Measurements from ENCODE around the gene ZPLD1.
A peak's percentile ranks its signal among the peaks of the same experiment; 100 is the strongest.

ZPLD1 gene

DNA sequence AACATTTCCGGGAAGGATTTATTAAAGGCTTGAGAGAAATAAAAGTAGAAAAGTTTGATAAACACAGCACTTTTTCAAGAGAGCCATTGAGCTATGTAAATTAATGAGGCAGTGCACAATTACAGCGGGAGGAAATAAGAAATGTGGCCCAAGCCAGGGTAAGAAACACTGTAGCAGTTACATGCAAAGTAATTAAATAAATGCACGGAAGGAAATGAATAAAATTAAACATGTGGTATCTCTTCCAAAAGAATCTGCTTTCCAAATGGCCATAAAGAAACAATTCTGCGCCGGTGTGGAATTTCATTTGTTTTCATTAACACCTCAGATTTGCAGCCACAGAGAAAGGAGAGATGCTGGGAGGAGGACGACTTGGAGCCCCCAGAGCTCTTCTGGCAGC, 35.3 kb downstream of the ZPLD1 start:
- DNase-seq (ENCODE audit: low read depth): no peak

DNA sequence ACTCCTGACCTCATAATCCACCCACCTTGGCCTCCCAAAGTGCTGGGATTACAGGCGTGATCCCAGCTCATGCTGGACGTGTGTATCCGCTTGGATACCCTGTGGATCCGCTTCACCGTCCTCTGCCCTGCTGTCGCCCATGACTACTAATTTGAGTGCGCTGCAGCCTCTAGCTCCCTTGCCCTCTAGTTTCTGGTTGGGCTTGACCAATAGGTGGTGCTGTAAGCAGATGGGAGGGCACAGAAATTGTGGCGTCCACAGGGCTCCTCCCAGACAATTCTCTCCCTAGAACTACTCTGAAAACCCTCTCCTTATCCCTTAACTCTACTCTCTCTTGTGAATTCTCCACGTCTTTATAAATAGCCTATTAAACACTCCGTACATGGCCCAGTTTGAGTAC, 36.2 kb downstream of the ZPLD1 start:
- DNase-seq (ENCODE audit: low read depth): no peak

DNA sequence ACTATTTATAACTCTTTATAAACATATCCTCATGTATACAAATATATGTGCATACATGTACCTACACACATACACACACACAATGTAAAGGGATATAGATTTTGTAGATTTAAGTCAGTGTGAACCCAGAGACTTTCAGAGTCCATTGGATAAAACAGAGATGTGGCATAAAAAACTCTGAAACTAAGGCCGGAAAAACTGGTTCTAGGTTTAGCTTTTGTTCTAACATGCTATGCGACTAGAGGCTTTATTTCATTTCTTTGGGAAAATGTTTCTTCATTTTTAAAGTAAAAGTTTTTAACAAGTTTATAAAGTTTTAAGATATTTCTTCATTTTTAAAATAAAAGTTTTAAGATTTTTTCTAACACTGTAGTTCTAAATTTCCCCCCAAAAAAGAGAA, 36.7 kb downstream of the ZPLD1 start:
- no peak for DNase-seq (ENCODE audit: low read depth)

DNA sequence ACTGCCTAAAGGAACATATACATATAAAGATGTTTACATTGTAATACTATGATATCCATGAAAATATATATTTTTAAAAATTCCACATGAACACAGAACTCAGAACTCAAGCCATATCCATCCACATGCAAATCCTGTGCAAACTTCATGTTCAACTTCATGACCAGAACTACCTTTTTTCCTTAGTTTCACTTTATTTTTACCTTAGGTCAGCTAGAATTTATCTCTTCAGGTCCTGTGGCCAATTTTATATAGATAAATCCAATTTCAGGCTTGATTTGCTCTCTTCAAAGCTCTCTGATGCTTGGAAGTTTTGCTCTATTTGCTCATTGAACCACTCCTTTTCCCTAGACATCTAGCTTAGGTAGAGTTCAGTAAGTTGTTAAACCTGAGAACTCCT, 38.8 kb downstream of the ZPLD1 start:
- no peak for DNase-seq (ENCODE audit: low read depth)

DNA sequence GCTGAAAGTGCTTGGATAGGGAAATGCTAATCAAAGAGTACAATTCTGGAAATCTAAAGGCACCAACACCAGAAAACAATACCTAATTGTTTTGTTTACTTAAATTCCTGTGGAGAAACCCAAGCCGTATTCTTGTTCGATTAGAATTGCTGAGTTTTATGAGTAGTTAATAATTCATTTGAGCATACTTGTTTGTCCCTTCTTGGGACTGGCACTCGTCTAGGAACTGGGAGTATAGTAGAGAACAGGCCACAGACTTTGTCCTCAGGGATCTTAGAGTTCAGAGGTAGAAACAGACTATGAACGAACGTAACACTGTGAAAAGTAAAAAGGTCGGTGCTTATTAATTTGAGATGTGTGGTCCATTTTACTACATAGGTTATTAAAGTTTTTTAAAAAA, 39.4 kb downstream of the ZPLD1 start:
- no peak for DNase-seq (ENCODE audit: low read depth)

DNA sequence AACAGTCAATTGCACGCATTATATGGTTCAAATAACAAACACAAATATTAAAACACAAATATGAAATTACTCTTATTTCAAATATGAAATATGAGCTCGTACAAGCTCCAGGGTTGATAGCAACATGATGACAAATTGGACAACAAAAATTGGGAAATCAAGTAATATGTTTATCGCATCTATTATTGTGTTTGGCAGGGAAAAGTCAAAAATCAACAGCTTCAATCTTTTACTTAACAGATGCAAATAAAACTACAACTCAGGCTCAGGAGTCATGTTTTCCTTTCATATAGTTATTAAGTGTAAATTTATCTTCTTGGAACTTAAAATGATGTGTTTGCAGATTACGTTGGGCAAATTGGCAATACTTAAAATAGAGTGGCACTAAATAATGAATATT, 41.4 kb downstream of the ZPLD1 start:
- no peak for DNase-seq (ENCODE audit: low read depth)

- no peak for DNase-seq (ENCODE audit: low read depth)
Measured at GRCh38 chr3:102478160-102478559, 43.3 kb downstream of the ZPLD1 start.

DNA sequence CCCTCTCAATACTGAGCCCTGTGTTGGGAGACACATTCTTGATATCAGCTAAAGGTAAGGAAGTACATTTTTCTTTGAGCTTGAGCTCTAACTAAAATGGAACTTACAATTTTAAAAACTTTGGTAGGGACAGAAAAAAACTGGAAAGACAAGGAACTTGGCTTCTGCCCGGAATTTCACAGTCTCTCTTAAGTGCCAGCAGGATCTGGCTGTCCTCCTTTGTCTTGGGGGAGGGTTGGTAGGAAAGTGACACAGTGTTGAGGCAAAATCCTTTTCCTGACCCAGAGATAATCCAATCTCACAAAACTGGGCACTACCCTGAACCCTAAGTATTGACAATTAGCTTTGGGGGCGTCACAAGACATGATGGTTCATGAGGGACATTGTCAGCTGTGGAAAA, 45.3 kb downstream of the ZPLD1 start:
- DNase-seq (ENCODE audit: low read depth): no peak

GRCh38 chr3:102481050-102481449, 46.2 kb downstream of the ZPLD1 start:
- no peak for DNase-seq (ENCODE audit: low read depth)

GRCh38 chr3:102483556-102483955, 48.7 kb downstream of the ZPLD1 start:
- peak; percentile 13 for DNase-seq (ENCODE audit: low read depth)

- no peak for DNase-seq (ENCODE audit: low read depth)
Measured at GRCh38 chr3:102484363-102484762, 49.5 kb downstream of the ZPLD1 start.

DNA sequence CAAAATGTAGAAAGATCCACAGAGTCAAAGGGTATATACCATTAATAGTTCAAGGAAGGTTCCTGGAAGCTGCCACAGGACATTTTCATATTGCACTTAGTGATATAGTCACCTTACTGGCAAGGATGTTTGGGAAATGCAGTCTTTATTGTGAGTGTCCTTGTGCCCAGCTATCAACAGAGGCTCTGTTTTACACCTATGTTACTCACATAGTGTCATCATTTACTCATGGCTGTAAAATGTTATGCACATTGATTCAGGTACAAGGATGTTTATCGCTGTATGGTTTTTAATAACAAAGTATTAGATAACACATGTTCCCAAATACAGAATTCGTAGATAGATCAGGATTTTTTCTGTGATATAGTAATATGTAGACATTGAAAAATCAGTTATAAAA, 50.9 kb downstream of the ZPLD1 start:
- no peak for DNase-seq (ENCODE audit: low read depth)

DNA sequence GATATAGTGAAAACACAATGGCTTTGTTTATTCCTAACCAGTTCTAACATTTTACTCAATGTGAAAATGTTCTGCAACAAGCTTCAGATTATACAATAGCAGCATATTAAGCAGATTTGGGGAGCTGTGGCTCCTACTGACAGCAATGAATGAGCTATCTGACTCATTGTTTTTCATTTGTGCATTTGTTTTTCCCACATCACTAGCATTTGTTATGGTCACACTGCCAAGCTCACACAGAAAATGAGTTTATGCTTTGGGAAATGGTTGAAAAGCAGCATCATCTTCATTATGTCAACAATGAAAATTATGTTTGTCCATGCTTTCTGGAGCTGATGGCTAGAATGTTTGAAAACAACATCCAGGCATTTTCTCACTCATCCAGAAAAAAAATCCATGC, 53.5 kb downstream of the ZPLD1 start:
- no peak for DNase-seq (ENCODE audit: low read depth)

DNA sequence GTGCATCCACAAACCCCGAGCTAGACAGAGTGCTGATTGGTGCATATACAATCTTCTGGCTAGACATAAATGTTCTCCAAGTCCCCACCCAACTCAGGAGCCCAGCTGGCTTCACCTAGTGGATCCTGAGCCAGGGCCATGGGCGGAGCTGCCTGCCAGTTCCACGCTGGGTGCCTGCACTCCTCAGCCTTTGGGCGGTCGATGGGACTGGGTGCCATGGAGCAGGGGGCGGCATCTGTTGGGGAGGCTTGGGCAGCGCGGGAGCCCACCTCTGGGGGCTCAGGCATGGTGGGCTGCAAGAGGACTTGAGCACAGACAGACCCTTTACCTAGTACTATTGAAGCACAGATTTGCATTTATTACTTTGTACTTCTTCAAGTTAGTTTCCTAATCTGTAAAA, 57.5 kb downstream of the ZPLD1 start:
- no peak for DNase-seq (ENCODE audit: low read depth)

DNA sequence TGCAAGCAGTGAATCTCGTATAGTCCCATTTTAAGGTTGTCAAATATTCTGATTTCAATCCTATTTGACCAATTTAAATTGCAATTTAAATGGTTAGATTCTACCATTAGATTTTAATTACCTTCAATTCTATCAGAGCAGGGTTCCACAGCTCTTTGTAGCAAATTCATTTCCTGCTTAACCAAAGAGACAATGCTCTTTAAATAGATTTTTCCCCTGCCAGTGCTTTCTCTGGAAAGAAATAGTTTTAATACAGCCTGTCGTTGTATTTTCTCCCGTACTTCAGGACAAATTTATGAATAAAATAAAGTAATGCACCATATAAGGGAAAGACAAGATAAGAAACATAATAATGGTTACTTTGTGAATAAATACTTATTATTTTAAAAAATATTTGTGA, 62.8 kb downstream of the ZPLD1 start:
- DNase-seq (ENCODE audit: low read depth): no peak

DNA sequence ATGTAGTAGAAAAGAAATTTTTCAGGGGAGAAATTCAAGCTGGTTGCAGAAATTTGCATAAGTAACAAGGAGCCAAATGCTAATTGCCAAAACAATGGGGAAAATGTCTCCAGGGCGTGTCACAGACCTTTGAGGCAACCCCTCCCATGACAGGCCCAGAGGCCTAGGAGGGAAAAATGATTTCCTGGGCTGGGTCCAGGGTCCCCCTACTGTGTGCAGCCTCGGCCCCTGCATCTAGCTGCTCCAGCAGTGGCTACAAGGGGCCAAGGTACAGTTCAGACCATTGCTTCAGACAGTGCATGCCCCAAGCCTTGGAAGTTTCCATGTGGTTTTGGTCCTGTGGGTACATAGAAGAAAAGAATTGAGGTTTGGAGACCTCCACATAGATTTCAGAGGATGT, 70.7 kb downstream of the ZPLD1 start:
- no peak for DNase-seq (ENCODE audit: low read depth)

GRCh38 chr3:102510663-102511062, 75.8 kb downstream of the ZPLD1 start:
- peak; percentile 23 for DNase-seq (ENCODE audit: low read depth)

GRCh38 chr3:102511168-102511567, 76.4 kb downstream of the ZPLD1 start:
- DNase-seq (ENCODE audit: low read depth): no peak

DNA sequence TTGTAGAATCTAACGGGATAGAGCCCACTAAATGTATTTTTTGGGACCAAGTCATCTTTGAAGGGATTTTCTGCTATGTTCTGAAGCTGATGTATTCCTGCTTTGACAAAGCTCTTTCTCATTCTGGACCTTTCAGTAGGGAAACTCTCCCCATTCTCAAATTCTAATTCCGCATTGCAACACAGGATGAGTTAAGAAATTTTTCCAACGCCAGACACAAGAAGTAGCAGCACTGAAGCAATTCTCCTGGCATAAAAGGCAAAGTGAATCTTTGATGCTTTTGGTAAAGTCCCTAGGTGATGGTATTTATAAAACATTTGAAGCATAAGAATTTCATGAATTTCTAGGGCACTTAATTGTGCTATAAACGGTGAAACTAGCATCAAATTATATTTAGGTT, 76.8 kb downstream of the ZPLD1 start:
- DNase-seq (ENCODE audit: low read depth): no peak

DNA sequence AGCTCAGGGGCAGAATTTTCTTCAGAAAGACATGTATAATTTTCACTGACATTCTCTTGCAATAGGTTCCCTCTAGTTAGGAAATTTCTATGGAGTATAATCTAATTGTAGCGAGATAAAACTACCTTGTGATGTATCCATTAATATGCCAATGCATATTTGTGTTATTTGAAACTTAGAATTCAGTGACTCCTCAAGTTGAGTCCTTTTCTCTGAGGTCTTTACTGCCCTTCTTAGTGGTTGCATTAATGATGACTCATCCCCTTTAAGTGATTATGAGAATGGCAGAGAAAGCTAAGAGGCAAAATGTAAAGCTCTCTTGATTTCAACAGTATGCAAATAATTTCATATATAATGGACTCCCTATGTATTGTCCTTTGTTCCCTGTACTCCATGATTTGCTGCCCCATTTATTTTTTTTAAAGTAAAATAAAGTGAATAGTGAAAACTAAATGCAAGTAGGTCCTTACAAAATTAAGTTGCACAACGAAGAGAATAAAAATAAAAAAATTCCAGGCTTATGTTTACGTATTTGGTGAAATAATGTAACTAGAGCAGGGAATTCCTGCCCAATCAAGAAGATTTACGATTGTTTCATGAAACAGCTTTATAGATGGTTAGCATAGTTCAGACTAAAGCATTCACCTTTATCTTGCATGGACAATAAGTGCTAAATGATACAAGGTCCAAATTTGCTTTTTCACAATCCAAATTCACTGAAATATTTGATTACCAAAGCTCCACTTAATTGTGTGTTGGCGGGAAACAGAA, 78.1 kb downstream of the ZPLD1 start:
- DNase-seq (ENCODE audit: low read depth): peak; percentile 65

- no peak for DNase-seq (ENCODE audit: low read depth)
Measured at GRCh38 chr3:102514241-102514640, 79.4 kb downstream of the ZPLD1 start.

- no peak for DNase-seq (ENCODE audit: low read depth)
Measured at GRCh38 chr3:102521246-102521645, 86.4 kb downstream of the ZPLD1 start.

DNA sequence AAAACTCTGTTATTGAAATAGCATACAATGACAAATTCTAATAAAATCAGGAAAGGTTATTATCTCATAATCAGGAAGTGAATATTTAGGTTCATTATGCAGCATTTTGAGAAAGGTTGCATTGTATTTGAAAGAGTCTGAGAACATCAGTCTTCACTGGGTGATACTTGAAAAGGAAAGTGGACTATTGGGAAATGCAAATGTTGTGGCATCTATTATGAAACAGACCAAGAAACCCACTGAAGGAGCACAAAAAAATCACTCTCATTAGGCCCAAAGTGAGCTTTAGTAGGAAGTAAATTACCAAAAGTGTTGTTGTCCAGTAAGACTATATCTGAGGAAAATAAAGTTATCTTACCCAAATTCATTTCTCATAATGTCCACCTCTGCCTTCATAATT, 90.8 kb downstream of the ZPLD1 start:
- DNase-seq (ENCODE audit: low read depth): no peak

GRCh38 chr3:102526865-102527264, 92.0 kb downstream of the ZPLD1 start:
- no peak for DNase-seq (ENCODE audit: low read depth)

GRCh38 chr3:102528727-102529126, 93.9 kb downstream of the ZPLD1 start:
- no peak for DNase-seq (ENCODE audit: low read depth)

Data from ELR (cell line).